ENCODE measurements around the gene NADK.
A peak's percentile ranks its signal among the peaks of the same experiment; 100 is the strongest.

NADK gene

GRCh38 chr1:1786836-1787605 is 8.8 kb upstream of the NADK start:
- DNase-seq = no peak

- DNase-seq = no peak
Measured at GRCh38 chr1:1785666-1786065, 7.4 kb upstream of the NADK start.

DNA sequence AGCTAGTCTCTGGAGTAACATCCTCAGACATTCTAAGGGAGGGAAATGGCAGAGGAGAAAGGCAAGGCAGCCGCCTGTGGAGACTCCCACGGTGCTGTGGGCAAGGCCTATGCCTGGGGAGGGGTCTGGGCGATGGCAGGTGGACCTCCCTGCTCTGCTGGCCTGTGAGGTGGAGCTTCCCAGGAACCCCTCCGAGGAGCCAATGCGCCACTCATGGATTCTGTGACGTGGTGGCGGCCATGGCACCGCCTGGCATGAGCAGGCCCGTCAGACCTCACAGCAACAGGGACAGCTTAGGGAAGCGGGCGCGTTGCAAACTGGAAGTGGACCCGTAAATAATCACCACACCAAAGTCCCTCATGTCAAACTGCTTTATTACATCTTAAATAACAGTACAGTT is 6.7 kb upstream of the NADK start:
- DNase-seq = no peak

GRCh38 chr1:1783320-1783719 is 5.0 kb upstream of the NADK start:
- no peak for DNase-seq

DNA sequence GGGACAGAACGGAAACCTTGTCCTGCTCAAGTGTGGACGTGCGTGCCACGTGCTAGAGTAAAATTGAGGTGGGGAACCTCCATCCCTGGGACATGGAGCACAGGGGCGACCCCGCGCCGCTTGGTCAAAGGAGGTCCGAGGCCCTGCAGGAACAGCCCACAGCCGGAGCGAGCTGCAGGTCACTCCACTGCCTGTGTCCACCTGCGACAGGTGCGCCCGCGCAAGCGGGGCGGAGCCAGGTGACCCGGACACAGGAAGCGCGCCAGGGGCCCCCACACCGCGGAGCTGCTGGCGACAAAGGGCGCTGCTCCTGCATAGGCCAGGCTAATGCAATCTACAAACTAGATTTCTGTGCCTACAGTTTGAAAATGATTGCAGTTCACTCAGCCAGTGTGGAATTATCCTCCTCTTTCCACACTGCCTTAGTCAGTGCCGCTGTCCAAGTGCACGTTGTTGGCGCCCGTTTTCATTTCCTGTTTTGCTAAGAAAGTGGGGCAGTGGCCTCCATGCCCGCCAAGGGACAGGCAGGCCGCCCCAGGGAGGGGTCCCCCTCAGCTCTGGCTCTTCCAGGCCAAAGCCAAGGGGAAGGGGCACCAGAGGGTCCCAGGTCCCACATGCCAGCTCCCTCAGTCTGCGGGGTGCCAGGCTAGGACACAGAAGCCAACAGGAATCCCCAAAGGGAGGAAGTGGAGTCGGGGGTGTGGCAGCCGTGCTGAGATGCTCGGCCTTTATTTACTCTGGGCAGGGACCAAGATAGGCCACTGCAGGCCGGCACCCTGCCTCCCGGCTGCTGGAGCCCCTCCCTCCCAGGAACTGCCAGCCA is 4.3 kb upstream of the NADK start:
- DNase-seq = peak; percentile 68

DNA sequence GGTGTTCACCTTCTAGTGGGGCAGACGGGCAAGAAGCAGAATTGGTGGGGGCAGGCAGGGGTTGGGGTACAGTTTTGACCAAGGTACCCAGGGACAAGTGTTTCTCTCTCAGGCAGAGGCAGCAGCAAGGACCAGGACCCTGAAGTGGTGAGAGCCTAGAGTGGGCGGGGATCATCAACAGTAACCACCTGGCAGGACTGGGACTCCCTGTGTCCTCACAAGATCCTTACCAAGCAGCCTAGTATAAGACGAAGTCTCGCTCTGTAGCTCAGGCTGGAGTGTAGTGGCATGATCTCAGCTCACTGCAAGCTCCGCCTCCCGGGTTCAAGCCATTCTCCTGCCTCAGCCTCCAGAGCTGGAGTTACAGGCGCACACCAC is 3.2 kb upstream of the NADK start:
- DNase-seq = no peak

- DNase-seq = no peak
Measured at GRCh38 chr1:1780598-1781525, 2.6 kb upstream of the NADK start.

DNA sequence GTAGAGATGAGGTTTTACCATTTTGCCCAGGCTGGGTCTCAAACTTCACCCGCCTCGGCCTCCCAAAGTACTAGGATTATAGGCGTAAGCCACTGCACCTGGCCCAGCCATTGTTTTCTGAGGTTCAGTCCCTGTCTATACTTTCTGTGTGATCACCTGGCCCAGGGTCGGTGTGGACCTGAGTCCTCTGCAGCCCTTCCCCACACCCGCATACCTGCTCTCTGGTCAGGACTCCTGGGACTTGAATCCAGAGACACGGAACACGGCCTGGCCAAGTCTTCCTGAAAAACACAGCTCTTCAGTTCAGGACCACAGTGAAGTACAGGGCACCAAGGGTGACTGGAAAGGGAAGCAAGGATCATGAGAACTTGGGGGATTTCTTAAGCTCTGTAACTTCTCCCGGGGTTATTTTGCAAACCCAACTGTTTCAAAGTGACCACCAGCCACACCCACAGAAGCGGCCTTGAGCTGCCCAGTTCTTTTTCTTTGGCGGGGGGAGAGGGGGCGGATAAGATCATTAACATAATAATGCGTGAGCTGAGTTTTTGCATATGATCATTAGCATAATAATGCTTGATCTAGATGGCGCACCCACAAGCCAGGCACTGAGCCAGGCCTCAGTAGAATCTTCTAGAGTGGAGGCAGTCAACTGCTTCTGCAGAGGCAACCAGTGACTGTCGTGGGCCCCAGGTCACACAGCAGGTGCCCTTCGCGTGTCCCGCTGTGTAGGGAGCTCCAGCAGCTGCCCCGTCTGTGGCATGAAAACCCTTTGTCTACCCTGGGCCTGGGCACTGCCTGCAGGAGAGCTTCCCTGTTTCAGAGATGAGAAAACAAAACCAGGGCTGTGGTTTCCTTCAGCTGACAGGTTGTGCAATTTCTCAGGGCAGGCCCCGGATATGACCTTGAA is 1.7 kb upstream of the NADK start:
- peak; percentile 78 for DNase-seq

GRCh38 chr1:1779320-1779675 is 1.0 kb upstream of the NADK start:
- DNase-seq = no peak

DNA sequence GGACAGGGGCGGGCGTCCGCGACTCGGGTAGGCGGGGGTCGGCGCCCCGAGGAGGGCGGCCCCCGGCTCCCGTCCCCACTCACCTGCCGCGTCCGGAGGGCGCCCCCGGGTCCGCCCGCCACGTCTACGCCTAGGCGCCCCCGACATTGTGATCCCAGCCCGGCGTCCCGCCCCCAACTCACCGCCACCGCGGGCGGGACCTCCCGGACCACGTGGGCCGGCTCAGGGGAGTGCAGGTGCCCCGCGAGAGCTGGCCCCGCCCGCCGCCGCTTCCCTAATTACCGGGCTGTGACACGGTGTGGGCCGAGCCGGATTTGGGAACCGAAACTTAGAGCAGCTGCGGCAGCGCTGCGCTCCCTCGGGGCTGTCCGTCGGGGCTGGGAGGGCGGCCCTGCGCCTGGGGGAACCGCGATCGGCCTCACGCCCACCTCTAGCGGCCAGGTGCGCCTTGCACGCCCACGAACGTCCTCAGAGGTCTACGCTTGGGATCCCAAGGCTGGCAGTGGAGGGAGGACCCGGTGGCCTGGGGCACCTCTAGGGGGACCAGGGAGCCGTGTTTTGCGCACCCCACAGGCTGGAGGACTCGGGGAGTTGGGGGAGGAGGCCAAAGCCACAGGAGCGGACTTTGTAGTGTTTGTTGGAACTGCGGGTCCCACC is 521 bp upstream of the NADK start:
- DNase-seq = peak; percentile 89

GRCh38 chr1:1777583-1777899 is 729 bp downstream of the NADK start:
- no peak for DNase-seq

GRCh38 chr1:1776672-1777582 is 1.3 kb downstream of the NADK start:
- DNase-seq = no peak

- DNase-seq = no peak
Measured at GRCh38 chr1:1775327-1776226, 2.7 kb downstream of the NADK start.

GRCh38 chr1:1773874-1774273 is 4.4 kb downstream of the NADK start:
- no peak for DNase-seq

DNA sequence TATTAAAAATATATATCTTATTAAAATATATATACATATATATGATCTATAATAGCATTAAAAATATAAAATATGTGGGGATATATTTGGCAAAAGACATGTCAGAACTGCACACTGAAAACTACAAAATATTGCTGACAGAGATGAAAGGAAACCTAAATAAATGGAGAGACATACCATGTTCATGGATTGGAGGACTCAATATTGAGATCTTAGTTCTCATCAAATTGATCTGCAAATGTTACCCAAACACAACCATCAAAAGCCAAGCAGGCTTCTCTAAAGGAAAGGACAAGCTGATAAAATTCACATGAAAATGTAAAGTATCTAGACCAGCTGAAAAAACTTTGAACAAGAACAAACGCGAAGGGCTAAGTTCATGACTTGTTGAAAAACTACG is 7.2 kb downstream of the NADK start:
- DNase-seq = no peak

DNA sequence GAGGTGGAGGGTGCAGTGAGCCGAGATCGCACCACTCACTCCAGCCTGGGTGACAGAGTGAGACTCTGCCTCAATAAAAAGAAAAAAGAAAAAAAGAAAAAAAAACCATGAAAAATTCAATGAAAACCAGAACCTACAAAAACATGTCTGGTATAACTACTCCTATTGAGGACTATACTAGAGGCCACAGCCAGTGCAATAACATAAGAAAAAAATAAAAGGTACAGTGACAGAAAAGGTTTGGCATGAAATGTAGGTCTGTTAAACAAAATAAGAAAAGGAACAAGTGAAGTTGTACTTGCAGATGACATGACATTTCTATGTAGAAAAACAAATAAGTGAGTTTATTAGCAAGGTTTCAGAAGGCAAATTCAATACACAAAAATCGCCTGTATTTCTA is 8.2 kb downstream of the NADK start:
- DNase-seq = no peak

DNA sequence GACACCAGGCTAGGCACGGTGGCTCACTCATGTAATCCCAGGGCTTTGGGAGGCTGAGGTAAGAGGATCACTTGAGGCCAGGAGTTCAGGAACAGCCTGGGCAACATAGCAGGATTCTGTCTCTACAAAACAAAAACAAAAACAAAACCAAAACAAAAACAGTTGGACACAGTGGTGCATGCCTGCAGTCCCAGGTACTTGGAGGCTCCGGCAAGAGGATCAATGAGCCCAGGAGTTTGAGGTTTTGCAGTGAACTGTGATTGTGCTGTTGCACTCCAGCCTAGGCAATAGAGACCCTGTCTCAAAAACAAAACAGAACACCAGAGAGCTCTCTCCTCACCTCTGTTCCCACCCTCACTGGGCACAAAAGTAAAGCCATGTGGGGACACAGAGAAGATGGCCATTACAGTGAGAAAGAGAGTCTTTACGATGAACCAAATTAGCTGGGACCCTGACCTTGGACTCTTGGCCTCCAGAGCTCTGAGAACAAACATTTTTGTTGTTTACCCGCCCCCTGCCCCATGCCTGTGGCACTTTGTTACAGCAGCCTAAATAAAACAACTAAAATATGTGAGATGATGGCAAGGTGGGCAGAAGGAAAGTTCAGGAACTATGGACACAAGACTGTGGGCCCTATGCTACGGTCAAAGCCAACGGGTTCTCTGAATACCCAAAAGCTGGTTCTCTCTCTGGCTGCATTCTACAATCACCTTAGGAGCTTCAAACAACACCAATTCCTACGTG is 9.8 kb downstream of the NADK start:
- no peak for DNase-seq

DNA sequence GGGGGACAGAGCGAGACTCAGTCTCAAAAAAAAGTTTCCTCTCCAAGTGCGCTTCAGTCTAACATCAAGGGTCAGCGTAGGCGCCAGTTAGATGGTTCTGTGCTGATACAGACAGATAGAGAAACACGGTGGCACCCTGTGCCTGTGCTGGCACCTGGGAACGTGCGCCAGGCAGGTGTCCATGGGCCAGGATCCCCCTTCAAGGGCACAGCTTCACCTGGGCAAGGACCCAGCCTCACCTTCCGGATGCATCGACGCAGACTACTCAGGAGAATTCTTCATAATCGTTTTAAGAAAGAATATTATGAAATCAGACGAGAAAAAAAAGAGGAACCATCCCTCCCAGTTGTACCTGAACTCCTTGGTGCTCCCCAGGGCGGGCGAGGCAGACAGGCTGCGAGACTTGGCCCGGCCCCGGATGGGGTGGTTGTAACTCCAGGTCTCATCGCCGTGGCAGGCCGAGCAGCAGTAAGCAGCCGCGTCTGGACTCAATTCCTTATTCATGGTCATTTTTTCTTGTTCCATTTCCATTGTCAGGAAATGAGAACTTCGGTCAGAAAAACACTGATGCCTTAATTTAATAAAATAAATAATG is 13.3 kb downstream of the NADK start:
- DNase-seq = no peak

Measured in activated CD8-positive, alpha-beta memory T cell treated with anti-CD3 and anti-CD28 coated beads, Interleukin-2, amount 50 U/mL, for 48 hours (primary cell).